BE2C (cell line): ENCODE results near the gene BCKDHB.

Experiments used
- DNase-seq: peaks from one replicate; pipeline ENCODE4 v3.0.0-alpha.2; 2020
- H3K27me3 ChIP-seq: fragments of 250-450 bp; sonication (Bioruptor Pico); 2 replicates; pipeline ENCODE4 v1.5.1; 2020; ENCODE audit warnings: mild to moderate bottlenecking
- H3K36me3 ChIP-seq: fragments of 250-450 bp; sonication (Bioruptor Pico); 2 replicates; pipeline ENCODE4 v1.5.1; 2020; ENCODE audit warnings: mild to moderate bottlenecking
- H3K4me1 ChIP-seq: fragments of 250-450 bp; sonication (Bioruptor Pico); 2 replicates; pipeline ENCODE4 v1.5.1; 2020
- H3K4me3 ChIP-seq: 2 replicates; pipeline ENCODE4 v1.5.1; 2011; ENCODE audit warnings: low read depth, low read length
- H3K9me3 ChIP-seq: fragments of 250-450 bp; sonication (Bioruptor Pico); 2 replicates; pipeline ENCODE4 v1.5.1; 2020
- CTCF ChIP-seq: IDR thresholded peaks from 2 replicates; pipeline ENCODE4 v1.5.1; 2012; ENCODE audit warnings: mild to moderate bottlenecking, low read depth, low read length

Gene BCKDHB

DNA sequence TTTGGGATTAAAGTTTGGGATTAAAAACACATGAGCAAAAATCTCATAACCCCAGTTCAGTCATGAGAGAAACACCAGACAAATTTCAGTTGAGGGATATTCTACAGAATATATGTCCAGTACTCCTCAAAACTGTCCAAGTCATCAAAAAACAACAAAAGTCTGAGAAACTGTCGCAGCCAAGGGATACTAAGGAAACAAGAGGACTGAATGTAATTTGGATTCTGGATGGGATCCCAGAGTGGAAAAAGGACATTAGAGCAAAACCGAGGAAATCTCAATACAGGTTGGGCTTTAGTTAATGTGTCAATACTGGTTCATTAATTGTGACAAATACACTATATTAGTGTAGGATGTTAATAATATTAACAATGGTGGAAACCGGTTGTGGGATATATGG, 219.3 kb downstream of the BCKDHB start:
- H3K36me3 ChIP-seq: no peaks in the 10 kb centered on the region
- no peak overlapping the region for H3K4me3 ChIP-seq
- no peak for TF ChIP-seq CTCF
- H3K9me3 ChIP-seq: no peaks in the 10 kb centered on the region
- DNase-seq: no peak
- H3K4me1 ChIP-seq: peaks cover 11% of the 10 kb centered on the region
- H3K27me3 ChIP-seq: no peaks in the 10 kb centered on the region

DNA sequence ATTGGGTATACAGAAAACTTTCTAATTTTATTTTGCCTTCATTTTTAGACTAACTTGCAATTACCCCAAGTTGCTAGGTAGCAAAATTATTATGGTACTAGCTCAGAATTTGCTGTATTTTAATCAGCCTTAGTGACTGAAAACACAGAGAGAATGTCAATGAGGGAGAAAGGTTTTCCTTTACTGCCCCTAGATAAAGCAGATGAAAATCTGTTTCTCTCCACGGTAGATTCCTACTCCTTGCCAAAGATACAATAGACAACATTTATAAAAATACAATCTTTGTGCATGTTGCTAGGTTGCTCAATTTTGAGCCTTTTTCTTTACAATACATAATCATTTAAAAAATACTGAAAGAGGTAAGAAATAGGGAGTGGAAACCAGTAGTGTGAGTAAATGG, 222.2 kb downstream of the BCKDHB start:
- no peaks in the 10 kb centered on the region for H3K9me3 ChIP-seq
- TF ChIP-seq CTCF: no peak
- DNase-seq: no peak
- H3K4me3 ChIP-seq: no peak overlapping the region
- H3K36me3 ChIP-seq: no peaks in the 10 kb centered on the region
- H3K4me1 ChIP-seq: peaks cover 29% of the 10 kb centered on the region
- no peaks in the 10 kb centered on the region for H3K27me3 ChIP-seq

- Histone ChIP-seq H3K4me1 (peaks cover 33% of the 10 kb centered on the region), H3K36me3 (no peaks in the 10 kb centered on the region), H3K9me3 (no peaks in the 10 kb centered on the region), H3K27me3 (no peaks in the 10 kb centered on the region), H3K4me3 (no peak overlapping the region)
- no peak for TF ChIP-seq CTCF
- DNase-seq: no peak
Measured at GRCh38 chr6:80329496-80329895, 223.0 kb downstream of the BCKDHB start.

DNA sequence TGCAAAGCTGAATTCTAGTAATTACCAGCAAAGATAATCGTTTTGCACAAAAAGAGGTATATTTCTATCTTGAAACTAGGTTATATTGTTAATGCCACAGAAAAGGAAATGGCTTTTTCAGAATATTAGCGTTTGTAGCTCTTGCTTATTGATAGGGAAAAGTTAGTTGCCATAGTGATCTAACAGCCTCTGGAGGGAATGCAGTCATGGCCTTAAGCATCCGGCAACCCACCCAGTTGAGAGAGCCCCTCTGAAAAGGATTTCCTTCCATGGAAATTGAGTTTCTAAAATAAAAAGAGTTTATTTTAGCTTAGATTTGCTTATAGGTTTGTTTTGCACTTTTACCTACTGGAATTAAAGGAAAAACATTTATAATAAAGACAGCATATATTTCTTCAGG, 224.5 kb downstream of the BCKDHB start:
- no peak overlapping the region for H3K4me3 ChIP-seq
- no peak for DNase-seq

DNA sequence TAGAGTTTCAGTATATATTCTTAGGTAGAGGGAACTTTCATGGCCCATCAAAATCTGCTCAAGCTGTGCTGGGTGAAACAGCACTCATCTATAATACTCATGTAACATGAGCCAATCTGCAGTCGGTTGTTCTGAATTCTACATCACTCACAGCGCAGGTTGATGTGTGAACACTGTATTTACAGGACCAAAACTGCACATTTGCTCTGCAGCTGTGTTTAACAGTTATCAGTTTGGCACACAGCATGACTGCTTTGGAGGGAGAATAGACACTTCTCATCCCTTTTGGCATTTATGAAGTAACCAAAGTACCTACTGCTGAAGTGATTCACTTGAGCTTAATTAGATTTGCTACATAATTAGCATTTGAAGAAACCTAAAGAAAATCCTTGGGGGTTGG, 225.1 kb downstream of the BCKDHB start:
- H3K4me1 ChIP-seq: peaks cover 33% of the 10 kb centered on the region
- no peaks in the 10 kb centered on the region for H3K27me3 ChIP-seq
- H3K4me3 ChIP-seq: no peak overlapping the region
- no peak for DNase-seq
- H3K36me3 ChIP-seq: no peaks in the 10 kb centered on the region
- no peaks in the 10 kb centered on the region for H3K9me3 ChIP-seq
- TF ChIP-seq CTCF: no peak

More for the DNA sequence above, 224.5 kb downstream of the BCKDHB start:
- Histone ChIP-seq H3K27me3 (no peaks in the 10 kb centered on the region), H3K9me3 (no peaks in the 10 kb centered on the region), H3K36me3 (no peaks in the 10 kb centered on the region), H3K4me1 (peaks cover 33% of the 10 kb centered on the region)
- TF ChIP-seq CTCF: no peak

- TF ChIP-seq CTCF: no peak
- H3K36me3 ChIP-seq: no peaks in the 10 kb centered on the region
- H3K4me1 ChIP-seq: peaks cover 37% of the 10 kb centered on the region
- DNase-seq: no peak
- H3K27me3 ChIP-seq: no peaks in the 10 kb centered on the region
- no peak overlapping the region for H3K4me3 ChIP-seq
- H3K9me3 ChIP-seq: no peaks in the 10 kb centered on the region
Measured at GRCh38 chr6:80331974-80332373, 225.5 kb downstream of the BCKDHB start.
